GM21447 (cell line): ENCODE data around the gene CFAP45.

Source experiments
- ATAC-seq: cut with Tn5 transposase; IDR thresholded peaks from one replicate; pipeline ENCODE4 v1.9.1; 2021; ENCODE audit not compliant: unreplicated experiment

The CFAP45 gene

GRCh38 chr1:159900086-159900680 lies at the start of gene CFAP45:
CFAP45 (minus strand) TSS chr1:159900165; CDS start chr1:159900098, 67 bp downstream.
- ATAC-seq, result no peak

GRCh38 chr1:159949123-159949522 lies 49.2 kb upstream of the CFAP45 start:
- ATAC-seq, result no peak

GRCh38 chr1:159947942-159948341 lies 48.0 kb upstream of the CFAP45 start:
- no peak for ATAC-seq

- no peak for ATAC-seq
These were observed 46.5 kb upstream of the CFAP45 start for GRCh38 chr1:159946242-159947187.

GRCh38 chr1:159945483-159946241 lies 45.7 kb upstream of the CFAP45 start, which contains the start of gene IGSF9:
IGSF9 (minus strand) TSS chr1:159945613; CDS start chr1:159943454, 2,159 bp downstream.
- ATAC-seq, result no peak

- no peak for ATAC-seq
These were observed 44.9 kb upstream of the CFAP45 start for GRCh38 chr1:159944623-159945455.

GRCh38 chr1:159943908-159944622 lies 44.1 kb upstream of the CFAP45 start:
- ATAC-seq, result no peak

GRCh38 chr1:159943278-159943640 lies 43.3 kb upstream of the CFAP45 start:
- no peak for ATAC-seq

- ATAC-seq, result no peak
These were observed 42.8 kb upstream of the CFAP45 start for GRCh38 chr1:159942632-159943277.

- ATAC-seq, result no peak
These were observed 41.9 kb upstream of the CFAP45 start for GRCh38 chr1:159941591-159942560.

- ATAC-seq, result no peak
These were observed 41.2 kb upstream of the CFAP45 start for GRCh38 chr1:159941141-159941540.

GRCh38 chr1:159940006-159940620 lies 40.1 kb upstream of the CFAP45 start:
- no peak for ATAC-seq

GRCh38 chr1:159939678-159940002 lies 39.7 kb upstream of the CFAP45 start:
- ATAC-seq, result no peak

- ATAC-seq, result no peak
These were observed 39.1 kb upstream of the CFAP45 start for GRCh38 chr1:159938905-159939677.

GRCh38 chr1:159938211-159938852 lies 38.4 kb upstream of the CFAP45 start:
- no peak for ATAC-seq

- no peak for ATAC-seq
These were observed 37.2 kb upstream of the CFAP45 start for GRCh38 chr1:159937054-159937750.
